Astrocyte (in vitro differentiated cells and primary cell): ENCODE measurements around the gene RASA4B.

Experiments
- CTCF ChIP-seq: IDR thresholded peaks from 2 replicates; pipeline ENCODE4 v1.5.1; 2011; ENCODE audit warnings: low read depth, mild to moderate bottlenecking, inconsistent platforms, low read length, moderate library complexity; ENCODE audit not compliant: insufficient read depth
- EZH2 ChIP-seq: IDR thresholded peaks from 2 replicates; pipeline ENCODE4 v1.6.1; 2012; ENCODE audit warnings: mild to moderate bottlenecking, low read length, inconsistent platforms; ENCODE audit not compliant: insufficient read depth

GRCh38 chr7:102444961-102445673, 72.5 kb downstream of the RASA4B start:
- TF ChIP-seq CTCF (no peak), EZH2 (no peak)
